ENCODE results near the gene SH3TC2.

SH3TC2 gene

DNA sequence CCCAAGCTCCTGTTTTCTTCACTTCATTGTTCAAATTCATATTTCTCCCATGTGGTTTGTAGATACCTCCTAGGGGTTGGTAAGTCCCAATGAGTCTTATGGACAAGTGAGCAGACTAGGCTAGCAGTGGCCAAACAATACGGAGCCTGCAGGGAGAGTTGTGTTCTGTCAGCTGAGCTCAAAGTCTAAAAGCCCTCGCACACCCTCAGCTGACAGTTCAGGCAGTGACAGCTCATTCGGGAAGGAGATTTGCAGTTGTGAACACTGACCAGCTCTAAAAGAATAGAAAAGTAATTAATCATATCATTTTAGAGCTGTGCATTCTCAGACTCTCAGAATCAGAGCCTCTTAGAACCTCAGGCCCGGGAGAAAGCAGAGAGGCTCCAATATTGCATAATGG, 95.1 kb downstream of the SH3TC2 start:
- DNase-seq, result no peak

DNA sequence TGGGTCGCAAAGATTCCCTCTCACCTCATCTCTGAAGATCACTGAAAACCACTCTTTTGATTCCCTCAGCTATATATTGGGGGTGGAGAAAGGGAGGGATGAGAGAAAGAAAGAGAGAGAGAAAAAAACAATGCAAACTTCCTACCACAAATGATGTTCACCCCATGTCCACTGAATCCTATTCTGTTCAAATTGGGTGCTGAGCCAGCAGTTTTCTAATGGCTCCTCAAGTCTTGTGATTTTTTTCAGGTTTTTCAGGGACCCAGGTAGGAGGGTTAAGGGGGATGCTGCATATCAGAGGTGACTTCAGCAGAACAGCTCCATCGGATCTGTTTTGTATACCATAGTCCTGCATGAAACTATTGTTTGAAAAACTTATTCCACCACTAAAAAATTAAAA, 95.9 kb downstream of the SH3TC2 start:
- no peak for DNase-seq

DNA sequence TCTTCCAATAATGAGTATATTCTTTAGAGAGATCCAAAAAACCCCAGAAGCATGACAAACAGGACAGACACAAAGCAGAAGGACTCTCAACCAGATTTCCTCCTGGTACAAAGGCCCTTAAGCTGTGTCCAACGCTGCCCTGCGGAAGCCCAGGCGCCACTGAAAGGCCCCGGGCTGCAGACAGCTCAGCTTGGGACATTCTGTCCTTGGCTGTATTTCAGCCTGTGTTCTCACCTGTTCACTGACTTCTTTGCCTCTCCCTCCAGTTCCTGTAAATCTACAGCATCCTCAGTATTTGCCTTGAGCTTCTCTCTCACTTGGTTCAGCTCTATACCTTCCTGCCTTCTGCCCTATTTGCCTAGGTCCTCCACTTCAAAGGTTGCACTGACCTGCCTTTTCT, 96.5 kb downstream of the SH3TC2 start:
- no peak for DNase-seq

DNA sequence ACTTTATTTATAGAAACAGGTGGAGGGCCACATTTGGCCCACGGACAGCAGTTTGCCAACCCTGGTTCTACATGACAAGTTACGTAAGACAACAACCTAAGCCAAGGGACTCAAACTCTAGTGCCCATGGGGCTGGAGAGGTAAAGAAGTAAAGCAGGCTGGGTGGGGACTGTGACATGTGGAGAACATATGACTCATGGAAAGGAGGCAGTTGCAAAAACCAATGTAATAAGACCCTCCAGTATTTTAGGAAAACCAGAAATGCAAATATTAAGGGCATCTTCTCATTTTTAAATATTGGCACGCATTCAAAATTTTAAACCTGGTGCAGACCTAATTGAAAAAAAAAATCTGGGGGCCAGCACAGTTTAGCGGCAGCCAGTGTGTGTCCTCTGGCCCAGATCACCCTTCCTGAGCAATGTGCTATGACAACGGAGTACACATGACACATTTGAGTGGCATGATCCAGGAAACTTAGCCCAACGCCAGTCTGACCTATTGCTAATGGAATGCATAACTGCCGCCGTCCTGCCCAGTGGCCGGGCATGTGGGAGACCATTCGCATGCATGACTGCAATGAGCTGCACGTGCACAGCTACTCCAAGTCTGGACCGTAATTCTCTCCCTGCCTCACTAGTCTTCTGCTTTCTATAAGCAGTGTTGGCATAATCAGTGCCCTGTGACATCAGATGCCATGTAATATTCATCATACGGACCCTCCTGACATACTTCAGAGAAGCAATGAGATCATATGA, 97.2 kb downstream of the SH3TC2 start:
- DNase-seq, result no peak

DNA sequence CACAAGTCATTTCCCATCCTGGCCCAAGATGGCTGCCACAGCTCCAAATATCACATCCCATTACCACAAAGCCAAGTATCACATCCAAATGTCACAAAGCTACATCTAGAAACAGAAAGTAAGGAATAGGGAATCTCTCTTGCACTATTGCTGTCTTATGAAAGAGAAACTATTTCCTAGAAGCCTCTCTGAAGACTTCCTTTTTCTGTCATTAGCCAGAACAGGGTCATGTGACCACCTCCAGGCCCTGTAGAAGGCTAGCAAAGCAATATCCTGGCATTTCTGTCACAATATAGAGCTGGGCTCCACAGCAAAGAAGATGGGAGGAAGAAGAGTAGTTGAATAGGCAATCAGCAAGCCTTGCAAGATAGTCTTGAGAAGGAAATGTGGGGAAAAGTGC, 99.2 kb downstream of the SH3TC2 start:
- no peak for DNase-seq

DNA sequence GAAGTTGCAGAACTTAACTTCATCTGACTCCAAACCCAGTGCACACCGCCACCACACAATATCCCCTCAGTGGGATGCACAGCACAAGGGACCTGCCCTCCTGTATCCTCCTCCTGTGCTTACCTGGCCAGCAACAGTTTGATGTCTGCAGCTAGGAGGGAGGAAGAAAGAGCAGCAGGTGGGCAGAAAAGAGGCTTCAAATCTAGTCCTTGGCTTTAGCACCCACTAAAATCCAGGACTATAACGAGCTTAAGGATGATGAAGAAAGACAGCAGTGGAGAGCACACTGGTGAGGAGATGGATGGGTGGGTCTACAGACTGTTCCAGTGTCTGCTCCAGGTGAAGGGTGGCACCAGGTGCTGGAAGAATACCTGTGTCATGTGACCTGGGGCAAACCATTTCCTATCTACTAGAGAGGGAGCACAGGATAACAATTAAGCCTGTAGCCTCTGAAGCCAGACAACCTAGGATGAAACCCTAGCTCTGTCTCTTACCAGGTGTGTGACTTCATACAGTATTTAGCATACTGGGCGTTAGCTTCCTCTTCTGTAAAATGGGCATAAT, 100.0 kb downstream of the SH3TC2 start:
- peak; percentile 35 for DNase-seq

DNA sequence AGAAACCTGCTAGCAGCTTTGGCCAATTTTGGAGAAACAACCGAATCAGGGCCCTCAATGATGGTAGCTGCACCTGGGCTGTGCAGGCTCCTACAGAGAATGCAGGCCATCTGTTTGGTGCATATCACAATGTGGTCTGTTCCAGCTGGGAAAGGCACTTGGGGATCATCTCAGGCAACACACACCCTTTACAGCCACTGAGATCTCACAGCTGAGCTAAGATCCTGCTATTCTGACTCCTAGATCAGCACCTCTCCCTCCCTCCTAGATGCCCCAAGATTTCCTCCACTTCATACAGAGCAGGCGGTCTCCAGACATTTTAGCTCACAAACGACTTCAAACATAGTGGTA, 100.7 kb downstream of the SH3TC2 start:
- no peak for DNase-seq

DNA sequence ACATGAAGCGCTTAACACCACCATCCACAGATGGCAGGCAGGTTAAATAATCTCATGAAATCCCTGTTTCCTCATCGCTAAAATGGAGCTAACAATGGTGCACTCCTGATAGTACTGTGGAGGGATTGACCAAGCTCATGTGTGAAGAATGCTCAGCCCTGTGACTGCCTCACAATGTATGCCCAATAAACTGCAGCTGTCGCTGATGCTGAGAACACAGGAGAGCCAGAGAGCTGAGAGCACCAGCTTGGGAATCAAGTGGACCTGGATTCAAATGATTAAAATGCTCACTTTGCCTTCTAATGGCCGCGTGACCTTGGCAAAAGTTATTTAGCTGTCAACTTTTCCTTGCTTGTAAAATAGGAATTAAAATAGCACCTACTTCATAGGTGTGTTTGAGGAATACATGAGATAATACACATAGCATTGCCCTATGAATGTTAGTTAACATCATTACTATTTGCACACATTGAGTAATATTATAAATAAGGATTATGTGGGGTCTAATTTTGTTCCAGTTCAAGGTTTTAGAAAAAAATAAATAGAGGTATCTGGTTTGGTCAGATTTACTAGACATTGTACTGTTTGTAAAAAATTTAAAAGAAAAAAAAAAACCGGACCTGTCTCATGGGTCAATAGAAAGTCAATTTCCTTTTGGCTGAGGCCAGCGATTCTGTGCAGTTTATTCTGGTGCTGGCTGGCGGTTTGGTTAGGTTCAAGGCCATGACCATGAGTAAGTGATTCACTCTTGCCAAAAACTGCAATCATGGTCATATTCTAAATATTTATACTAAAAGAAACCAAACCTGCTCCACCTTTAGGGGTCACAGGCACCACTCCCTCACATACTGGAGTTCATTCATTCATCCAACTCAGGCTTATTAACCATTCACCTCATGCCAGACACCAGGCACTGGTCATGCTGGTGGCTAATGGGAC, 101.3 kb downstream of the SH3TC2 start:
- no peak for DNase-seq

DNA sequence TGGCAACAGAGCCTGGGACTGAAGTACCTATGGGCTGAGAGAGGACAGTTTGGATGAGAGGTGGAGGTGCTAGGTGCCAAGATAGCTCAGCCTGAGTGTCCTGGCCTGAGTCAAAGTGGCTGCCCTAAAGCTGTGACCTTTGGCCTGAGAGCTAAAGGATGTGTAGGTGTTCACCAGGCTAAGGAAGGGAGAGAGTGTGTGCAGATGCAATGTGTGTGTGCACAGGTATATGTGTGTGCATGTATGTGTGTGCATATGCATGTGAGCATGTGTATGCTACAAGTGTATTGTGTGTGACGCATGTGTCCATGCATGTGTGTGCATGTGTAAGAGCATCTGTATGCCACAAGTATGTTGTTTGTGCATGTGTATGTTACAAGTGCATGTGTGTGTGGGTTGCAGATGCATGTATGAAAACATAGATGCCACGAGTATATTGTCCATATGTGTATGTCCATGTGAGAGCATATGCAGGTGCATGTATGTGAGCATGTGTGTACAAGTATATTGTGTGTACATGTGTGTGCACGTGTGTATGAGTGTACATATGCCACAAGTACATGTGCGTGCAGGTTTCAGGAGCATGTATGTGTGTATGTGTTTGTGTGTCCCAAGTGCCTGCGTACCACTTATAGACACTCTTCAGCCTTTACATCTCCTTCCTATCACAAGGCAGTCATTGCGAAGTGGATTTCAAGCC, 102.6 kb downstream of the SH3TC2 start:
- no peak for DNase-seq

DNA sequence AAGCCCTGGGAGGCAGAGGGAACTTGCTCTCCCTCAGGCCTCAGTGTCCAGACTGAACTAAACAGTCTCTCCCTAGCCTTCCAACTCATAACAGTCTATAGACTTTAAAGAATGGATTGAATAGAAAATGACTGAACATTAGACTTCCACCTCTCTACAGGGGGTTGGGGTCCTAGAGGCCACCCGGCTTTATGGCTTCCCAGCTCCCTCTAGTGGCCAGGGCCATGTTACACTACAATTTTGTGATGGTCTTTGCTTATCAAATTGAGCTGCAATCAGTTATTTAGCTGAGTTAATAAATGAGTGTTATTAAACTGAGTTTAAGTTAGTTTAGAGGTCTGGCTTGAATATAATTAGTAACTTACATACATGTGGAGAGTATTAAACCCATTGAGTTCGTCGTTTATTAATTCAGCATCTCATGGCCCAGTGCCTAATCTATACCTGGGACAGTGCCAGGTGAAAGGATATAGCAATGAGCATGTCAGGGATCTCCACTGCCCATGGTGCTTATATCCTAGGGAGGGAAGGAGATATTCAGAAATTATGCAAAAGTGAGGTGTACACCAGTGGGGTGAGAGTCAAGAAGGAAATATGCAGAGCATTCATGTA, 105.2 kb downstream of the SH3TC2 start:
- DNase-seq, result peak; percentile 27

DNA sequence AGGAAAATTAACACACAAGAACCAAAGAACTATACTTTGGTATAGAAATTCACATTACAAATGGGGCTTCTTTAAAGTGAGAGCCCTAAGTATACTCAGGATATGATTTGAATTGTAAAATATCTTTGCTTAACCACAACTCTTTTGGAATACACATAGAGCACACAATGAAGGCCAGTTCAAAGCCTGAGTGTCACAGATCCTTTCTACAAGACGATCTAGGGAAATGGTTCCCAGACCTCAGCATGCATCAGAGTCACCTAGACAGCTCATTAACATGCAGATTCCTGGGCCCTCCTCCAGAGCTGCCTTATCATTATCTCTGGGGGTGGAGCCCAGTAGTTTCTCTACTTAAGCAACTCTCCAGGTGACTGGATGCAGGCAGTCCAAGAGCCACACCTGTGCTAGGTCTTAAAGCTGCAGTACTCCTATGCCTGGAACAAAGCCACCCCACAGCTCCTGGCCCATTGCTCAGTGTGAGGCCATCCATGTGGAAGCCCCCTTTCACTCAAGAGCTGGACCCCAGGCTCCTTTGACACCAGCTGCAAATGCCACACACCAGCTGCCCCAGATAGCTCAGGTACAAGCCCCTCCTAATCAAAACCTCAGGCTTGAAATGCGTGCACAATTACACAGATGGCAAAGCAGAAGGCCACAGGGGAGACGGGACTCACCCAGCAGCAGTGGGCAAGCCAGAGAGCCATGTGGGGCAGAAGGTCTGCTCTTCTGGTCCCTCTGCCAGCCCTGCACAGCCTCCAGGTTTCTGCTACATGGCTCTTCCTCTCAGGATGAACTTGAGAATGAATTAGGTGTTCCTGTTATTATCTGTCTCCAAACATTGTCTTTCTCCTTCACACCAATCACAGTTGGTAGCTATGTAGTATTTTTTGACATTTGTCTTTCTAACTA, 106.1 kb downstream of the SH3TC2 start:
- DNase-seq, result no peak

Measured in NCI-H2029 (cell line).